ENCODE measurements around the gene GPR3. TPM values are rescaled to one million over a fixed set of nuclear protein-coding genes. Genes with fewer than 3 reads are reported as not detected.

GPR3 gene
- total and polyA plus RNA-seq, 2 donors (not counting 3 experiments of a cell fraction or from before 2014, with no cell fraction given): 1.8 TPM

DNA sequence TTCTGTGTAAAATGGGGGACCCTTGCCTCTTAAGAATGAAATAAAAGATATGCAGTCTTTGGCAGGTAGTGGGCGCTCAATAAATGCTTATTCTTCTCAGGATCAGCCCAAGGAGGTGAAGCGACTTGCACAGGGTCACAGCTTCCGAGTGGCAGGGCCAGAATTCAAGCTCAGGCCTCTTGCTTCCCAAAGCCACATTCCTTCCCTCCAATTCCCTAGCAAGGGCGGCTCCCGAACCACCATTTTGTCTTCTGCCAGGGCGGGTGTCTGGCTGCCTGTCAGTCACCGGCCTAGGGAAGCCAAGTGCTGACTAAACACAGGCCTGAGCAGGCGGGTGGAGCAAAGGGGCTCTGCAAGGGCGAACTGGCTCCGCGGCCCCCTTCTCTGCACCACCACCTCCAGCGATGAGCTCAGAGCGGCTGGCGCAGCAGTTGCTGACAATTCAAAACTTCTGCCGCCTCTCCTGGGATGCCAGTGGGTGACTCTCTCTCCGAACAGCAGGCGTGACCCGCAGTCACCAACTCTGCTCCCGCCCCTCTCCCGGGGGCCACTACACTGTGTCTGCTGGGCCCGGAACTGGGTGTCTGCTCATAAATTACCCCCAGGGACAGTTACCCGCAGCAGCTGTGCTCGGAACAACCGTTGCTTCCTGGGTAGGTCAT is 10.8 kb downstream of the GPR3 start:
- no peak overlapping the region for H3K9ac ChIP-seq (replicated peaks; ENCODE audit: extremely low read depth, insufficient read depth, low read length)
- FAIRE-seq: no peak
- BruUV-seq (replicated peaks): no TSS peak
- H3K9me1 ChIP-seq (replicated peaks; ENCODE audit: control insufficient read depth, extremely low read depth, insufficient read depth, low read length): no peaks in the 10 kb centered on the region
- H3K4me1 ChIP-seq (ENCODE audit: control insufficient read depth, extremely low read depth, insufficient read depth, low read length): peaks cover 4% of the 10 kb centered on the region
- ChIA-PET POLR2A (no interaction called here), CTCF (interaction anchor here (0.8 to 3.0 kb wide), 7 partner anchors 13 to 208 kb away, joined by 3 to 33 read pairs (median 3); partner anchors contain the start of gene AHDC1)
- intact Hi-C loops (cut with micrococcal nuclease) (loop anchor here (2.0 kb wide), 1 partner anchor 26 kb away; no protein-coding TSS in a partner anchor), dilution Hi-C loops (cut with MboI; ENCODE audit: extremely low pct_ligation_motif_present, low sequenced_read_pairs) (loop anchor here (25.0 kb wide), 1 partner anchor 184 kb away; no protein-coding TSS in a partner anchor)
- H4K20me1 ChIP-seq (replicated peaks; ENCODE audit: control insufficient read depth, extremely low read depth, insufficient read depth, low read length): no peaks in the 10 kb centered on the region
- no peak overlapping the region for H3K27ac ChIP-seq (ENCODE audit: insufficient read depth, low read depth, low read length)
- H2AFZ ChIP-seq (ENCODE audit: low read depth, low read length): no peak overlapping the region
- peak; percentile 51 for DNase-seq (ENCODE audit: low read depth, low spot score)
- H3K79me2 ChIP-seq (ENCODE audit: control insufficient read depth, insufficient read depth, low read length): no peaks in the 10 kb centered on the region
- H3K27me3 ChIP-seq (ENCODE audit: control insufficient read depth in 2 of 2, insufficient read depth in 2 of 2, low read length in 2 of 2): no peaks in the 10 kb centered on the region
- H3K36me3 ChIP-seq (ENCODE audit: control insufficient read depth in 2 of 2, extremely low read depth in 1 of 2, insufficient read depth in 2 of 2, low read length in 2 of 2): peaks cover 5 to 19% of the 10 kb centered on the region in 2 experiments
- no peak overlapping the region for H3K4me2 ChIP-seq (ENCODE audit: insufficient read depth, low read length)
- no peak for TF ChIP-seq JUN (IDR thresholded peaks at IDR 0.05; ENCODE audit: borderline replicate concordance, insufficient read depth, insufficient read length, low read depth)
- TF ChIP-seq MAX (IDR thresholded peaks at IDR 0.05; ENCODE audit: insufficient read depth, insufficient read length): no peak
- TF ChIP-seq, protein P1, sequence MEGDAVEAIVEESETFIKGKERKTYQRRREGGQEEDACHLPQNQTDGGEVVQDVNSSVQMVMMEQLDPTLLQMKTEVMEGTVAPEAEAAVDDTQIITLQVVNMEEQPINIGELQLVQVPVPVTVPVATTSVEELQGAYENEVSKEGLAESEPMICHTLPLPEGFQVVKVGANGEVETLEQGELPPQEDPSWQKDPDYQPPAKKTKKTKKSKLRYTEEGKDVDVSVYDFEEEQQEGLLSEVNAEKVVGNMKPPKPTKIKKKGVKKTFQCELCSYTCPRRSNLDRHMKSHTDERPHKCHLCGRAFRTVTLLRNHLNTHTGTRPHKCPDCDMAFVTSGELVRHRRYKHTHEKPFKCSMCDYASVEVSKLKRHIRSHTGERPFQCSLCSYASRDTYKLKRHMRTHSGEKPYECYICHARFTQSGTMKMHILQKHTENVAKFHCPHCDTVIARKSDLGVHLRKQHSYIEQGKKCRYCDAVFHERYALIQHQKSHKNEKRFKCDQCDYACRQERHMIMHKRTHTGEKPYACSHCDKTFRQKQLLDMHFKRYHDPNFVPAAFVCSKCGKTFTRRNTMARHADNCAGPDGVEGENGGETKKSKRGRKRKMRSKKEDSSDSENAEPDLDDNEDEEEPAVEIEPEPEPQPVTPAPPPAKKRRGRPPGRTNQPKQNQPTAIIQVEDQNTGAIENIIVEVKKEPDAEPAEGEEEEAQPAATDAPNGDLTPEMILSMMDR (IDR thresholded peaks at IDR 0.05; ENCODE audit: extremely low read depth in 1 of 2, insufficient read depth in 1 of 2, low read depth in 1 of 2, low read length in 2 of 2): peak in 1 of 2 donors; percentile 3
- no peak overlapping the region for H3K4me3 ChIP-seq (replicated peaks in 1 of 3; ENCODE audit: insufficient read depth in 1 of 3, low read depth in 1 of 3, low read length in 3 of 3)
- H3K9me3 ChIP-seq (replicated peaks; ENCODE audit: control insufficient read depth, insufficient read depth, low read length): no peaks in the 10 kb centered on the region

GRCh38 chr1:27403931-27404330 is 11.5 kb downstream of the GPR3 start:
- Histone ChIP-seq H3K9me1 (replicated peaks; ENCODE audit: control insufficient read depth, extremely low read depth, insufficient read depth, low read length) (no peaks in the 10 kb centered on the region), H3K4me2 (ENCODE audit: insufficient read depth, low read length) (no peak overlapping the region)

More at GRCh38 chr1:27403931-27404330, 11.5 kb downstream of the GPR3 start:
- H3K9ac ChIP-seq (replicated peaks; ENCODE audit: extremely low read depth, insufficient read depth, low read length): no peak overlapping the region
- no peaks in the 10 kb centered on the region for H3K27me3 ChIP-seq (ENCODE audit: control insufficient read depth in 2 of 2, insufficient read depth in 2 of 2, low read length in 2 of 2)
- no TSS peak for BruUV-seq (replicated peaks)
- FAIRE-seq (no peak), DNase-seq (ENCODE audit: low read depth, low spot score) (no peak)
- TF ChIP-seq, protein P1 (IDR thresholded peaks at IDR 0.05; ENCODE audit: extremely low read depth in 1 of 2, insufficient read depth in 1 of 2, low read depth in 1 of 2, low read length in 2 of 2): no peak
- TF ChIP-seq GATA2 (IDR thresholded peaks at IDR 0.05; ENCODE audit: insufficient read depth, insufficient read length, low read depth, low read length) (no peak), FOS (IDR thresholded peaks at IDR 0.05; ENCODE audit: borderline replicate concordance, insufficient read depth, low read length) (no peak), JUN (IDR thresholded peaks at IDR 0.05; ENCODE audit: borderline replicate concordance, insufficient read depth, insufficient read length, low read depth) (no peak), POLR2AphosphoS5 (IDR thresholded peaks at IDR 0.05; ENCODE audit: insufficient read depth, low read depth, low read length) (no peak), EZH2 (IDR thresholded peaks at IDR 0.05; ENCODE audit: borderline replicate concordance, low read depth, low read length, severe bottlenecking) (no peak), POLR2A (IDR thresholded peaks at IDR 0.05; ENCODE audit: low read depth, low read length) (no peak), MAX (IDR thresholded peaks at IDR 0.05; ENCODE audit: insufficient read depth, insufficient read length) (no peak), MYC (IDR thresholded peaks at IDR 0.05; ENCODE audit: low read depth, low read length) (no peak)
- peaks cover 4% of the 10 kb centered on the region for H3K4me1 ChIP-seq (ENCODE audit: control insufficient read depth, extremely low read depth, insufficient read depth, low read length)
- dilution Hi-C loops (cut with MboI; ENCODE audit: extremely low pct_ligation_motif_present, low sequenced_read_pairs): loop anchor here (25.0 kb wide), 1 partner anchor 183 kb away; no protein-coding TSS in a partner anchor
- H3K36me3 ChIP-seq (ENCODE audit: control insufficient read depth in 2 of 2, extremely low read depth in 1 of 2, insufficient read depth in 2 of 2, low read length in 2 of 2): peaks cover 10 to 23% of the 10 kb centered on the region in 2 experiments
- intact Hi-C loops (cut with micrococcal nuclease): loop anchor here (2.0 kb wide), 1 partner anchor 25 kb away; no protein-coding TSS in a partner anchor
- POLR2A ChIA-PET: no interaction called here
- H3K79me2 ChIP-seq (ENCODE audit: control insufficient read depth, insufficient read depth, low read length): no peaks in the 10 kb centered on the region
- no peak overlapping the region for H3K27ac ChIP-seq (ENCODE audit: insufficient read depth, low read depth, low read length)
- no peaks in the 10 kb centered on the region for H3K9me3 ChIP-seq (replicated peaks; ENCODE audit: control insufficient read depth, insufficient read depth, low read length)
- H3K4me3 ChIP-seq (replicated peaks in 1 of 3; ENCODE audit: insufficient read depth in 1 of 3, low read depth in 1 of 3, low read length in 3 of 3): no peak overlapping the region
- no peak overlapping the region for H2AFZ ChIP-seq (ENCODE audit: low read depth, low read length)
- H4K20me1 ChIP-seq (replicated peaks; ENCODE audit: control insufficient read depth, extremely low read depth, insufficient read depth, low read length): no peaks in the 10 kb centered on the region
- CTCF ChIA-PET: interaction anchor here (0.8 to 3.0 kb wide), 3 partner anchors 152 to 202 kb away, joined by 3 to 33 read pairs (median 16); partner anchors contain the start of gene AHDC1
